ENCODE results near the gene CNOT6L. TPM values are rescaled to one million over a fixed set of nuclear protein-coding genes. Genes with fewer than 3 reads are reported as not detected.

CNOT6L gene
- total RNA-seq, 1 donor, result 16.4 TPM

DNA sequence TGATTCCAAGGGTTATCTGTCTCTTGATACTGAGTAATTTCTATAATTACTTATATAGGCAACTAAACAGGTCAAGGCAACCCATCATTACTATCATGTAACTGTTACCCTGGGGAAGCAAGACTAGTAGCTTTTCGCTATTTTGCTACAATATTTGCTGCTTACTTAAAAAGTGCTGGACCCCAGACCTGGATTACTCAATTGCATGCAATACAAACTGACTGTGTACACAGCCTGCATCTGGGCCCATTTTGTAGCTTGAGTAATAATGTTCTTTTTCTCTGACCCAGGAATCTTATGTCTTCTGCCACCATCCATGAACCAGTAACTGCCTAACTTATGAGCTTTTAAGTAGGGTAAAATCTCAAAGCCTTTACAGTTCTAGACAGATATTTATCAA lies 53.4 kb downstream of the CNOT6L start:
- TF ChIP-seq, protein P1, sequence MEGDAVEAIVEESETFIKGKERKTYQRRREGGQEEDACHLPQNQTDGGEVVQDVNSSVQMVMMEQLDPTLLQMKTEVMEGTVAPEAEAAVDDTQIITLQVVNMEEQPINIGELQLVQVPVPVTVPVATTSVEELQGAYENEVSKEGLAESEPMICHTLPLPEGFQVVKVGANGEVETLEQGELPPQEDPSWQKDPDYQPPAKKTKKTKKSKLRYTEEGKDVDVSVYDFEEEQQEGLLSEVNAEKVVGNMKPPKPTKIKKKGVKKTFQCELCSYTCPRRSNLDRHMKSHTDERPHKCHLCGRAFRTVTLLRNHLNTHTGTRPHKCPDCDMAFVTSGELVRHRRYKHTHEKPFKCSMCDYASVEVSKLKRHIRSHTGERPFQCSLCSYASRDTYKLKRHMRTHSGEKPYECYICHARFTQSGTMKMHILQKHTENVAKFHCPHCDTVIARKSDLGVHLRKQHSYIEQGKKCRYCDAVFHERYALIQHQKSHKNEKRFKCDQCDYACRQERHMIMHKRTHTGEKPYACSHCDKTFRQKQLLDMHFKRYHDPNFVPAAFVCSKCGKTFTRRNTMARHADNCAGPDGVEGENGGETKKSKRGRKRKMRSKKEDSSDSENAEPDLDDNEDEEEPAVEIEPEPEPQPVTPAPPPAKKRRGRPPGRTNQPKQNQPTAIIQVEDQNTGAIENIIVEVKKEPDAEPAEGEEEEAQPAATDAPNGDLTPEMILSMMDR (IDR thresholded peaks at IDR 0.05; ENCODE audit: insufficient read depth, low read length), result no peak
- no peak overlapping the region for H3K4me3 ChIP-seq (ENCODE audit: low read depth, low read length)
- DNase-seq (ENCODE audit: low read depth), result no peak

DNA sequence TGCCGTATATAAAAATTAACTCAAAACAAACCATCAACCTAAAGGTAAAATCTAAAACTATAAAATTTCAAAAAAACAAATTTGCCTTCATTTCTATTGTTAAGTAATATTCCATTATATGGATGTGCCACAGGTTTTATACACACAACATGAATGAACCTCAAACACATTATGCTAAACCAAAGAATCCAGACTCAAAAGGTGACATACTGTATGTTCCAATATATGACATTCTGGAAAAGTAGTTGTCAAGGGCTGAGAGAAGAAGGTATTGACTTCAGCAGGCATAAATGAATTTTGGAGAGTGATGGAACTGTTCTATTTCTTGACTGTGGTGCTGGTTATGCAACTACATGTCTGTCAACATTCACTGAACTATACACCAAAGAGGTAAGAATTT lies 56.6 kb downstream of the CNOT6L start:
- TF ChIP-seq, protein P1 (IDR thresholded peaks at IDR 0.05; ENCODE audit: insufficient read depth, low read length), result no peak
- no peak overlapping the region for H3K4me3 ChIP-seq (ENCODE audit: low read depth, low read length)
- DNase-seq (ENCODE audit: low read depth), result no peak

DNA sequence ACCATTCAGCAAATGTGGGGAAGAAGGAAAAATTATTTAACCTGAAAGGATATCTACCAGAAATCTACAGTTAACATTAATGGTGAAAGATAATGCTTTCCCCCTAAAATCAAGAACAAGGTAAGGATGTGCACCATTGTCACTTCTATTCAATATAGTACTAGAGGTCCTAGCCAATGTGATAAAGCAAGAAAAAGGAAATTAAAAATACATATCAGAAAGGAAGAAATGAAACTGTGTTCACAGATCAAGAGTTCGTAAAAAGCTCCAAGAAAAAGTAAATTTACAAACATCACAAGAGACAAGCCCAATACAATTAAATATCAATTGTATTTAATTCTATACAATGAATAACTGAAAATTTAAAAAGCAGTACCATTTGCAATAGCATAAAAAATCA lies 57.6 kb downstream of the CNOT6L start:
- no peak for DNase-seq (ENCODE audit: low read depth)
- H3K4me3 ChIP-seq (ENCODE audit: low read depth, low read length), result no peak overlapping the region
- TF ChIP-seq, protein P1 (IDR thresholded peaks at IDR 0.05; ENCODE audit: insufficient read depth, low read length), result no peak

DNA sequence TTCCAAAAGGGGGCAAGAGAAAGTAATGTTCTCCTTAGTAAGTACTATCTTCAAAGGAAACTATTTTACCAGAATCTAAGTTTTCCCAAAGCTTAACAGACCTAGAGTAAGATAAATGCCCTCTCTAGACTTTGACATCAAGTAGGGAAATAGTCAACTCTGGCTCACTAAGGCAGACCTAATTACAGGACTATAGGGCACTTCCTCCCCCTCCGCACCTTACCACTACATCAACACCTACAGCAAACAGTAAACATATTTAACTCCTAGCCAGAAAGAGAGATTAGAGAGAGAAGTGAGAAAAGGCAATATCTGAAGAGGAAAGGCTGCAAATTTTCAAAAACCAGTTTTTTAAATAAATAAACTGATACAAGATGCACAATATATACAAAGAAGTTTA lies 60.4 kb downstream of the CNOT6L start:
- TF ChIP-seq, protein P1 (IDR thresholded peaks at IDR 0.05; ENCODE audit: insufficient read depth, low read length), result no peak
- no peak overlapping the region for H3K4me3 ChIP-seq (ENCODE audit: low read depth, low read length)
- DNase-seq (ENCODE audit: low read depth), result no peak

DNA sequence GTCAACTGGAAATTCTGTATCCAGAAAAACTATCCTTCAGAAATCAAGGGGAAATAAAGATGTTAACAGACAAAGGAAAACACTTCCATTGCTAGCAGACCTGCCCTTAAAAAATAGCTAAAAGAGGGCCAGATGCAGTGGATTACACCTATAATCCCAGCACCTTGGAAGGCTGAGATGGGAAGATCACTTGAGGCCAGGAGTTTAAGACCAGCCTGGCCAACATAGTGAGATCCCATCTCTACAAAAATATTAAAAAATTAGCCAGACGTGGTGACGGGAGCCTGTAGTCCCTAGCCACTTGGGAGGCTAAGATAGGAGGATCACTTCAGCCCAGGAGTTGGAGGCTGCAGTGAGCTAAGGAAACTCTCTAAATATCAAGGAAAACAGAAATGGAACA lies 67.4 kb downstream of the CNOT6L start:
- TF ChIP-seq, protein P1 (IDR thresholded peaks at IDR 0.05; ENCODE audit: insufficient read depth, low read length), result no peak
- no peak for DNase-seq (ENCODE audit: low read depth)
- H3K4me3 ChIP-seq (ENCODE audit: low read depth, low read length), result no peak overlapping the region

DNA sequence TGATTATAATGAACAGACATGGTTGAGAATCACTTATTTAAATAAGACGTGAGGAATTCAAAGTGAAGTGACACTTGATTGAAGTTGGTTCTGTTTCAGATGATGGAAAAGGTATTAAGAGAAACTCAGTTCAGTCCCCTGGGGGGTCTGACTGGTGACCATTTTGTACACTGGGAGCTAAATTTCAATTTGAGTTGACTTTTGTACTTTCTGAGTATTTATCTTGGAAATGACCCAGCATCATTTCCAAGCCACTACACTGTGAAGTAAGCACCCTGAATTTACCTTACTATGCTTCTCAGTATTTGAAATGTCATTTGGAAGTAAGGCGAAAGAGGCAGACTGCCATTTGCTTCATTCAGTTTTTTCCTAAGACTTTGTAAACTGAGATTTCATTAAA lies 73.4 kb downstream of the CNOT6L start:
- H3K4me3 ChIP-seq (ENCODE audit: low read depth, low read length), result no peak overlapping the region
- no peak for DNase-seq (ENCODE audit: low read depth)
- TF ChIP-seq, protein P1 (IDR thresholded peaks at IDR 0.05; ENCODE audit: insufficient read depth, low read length), result no peak

DNA sequence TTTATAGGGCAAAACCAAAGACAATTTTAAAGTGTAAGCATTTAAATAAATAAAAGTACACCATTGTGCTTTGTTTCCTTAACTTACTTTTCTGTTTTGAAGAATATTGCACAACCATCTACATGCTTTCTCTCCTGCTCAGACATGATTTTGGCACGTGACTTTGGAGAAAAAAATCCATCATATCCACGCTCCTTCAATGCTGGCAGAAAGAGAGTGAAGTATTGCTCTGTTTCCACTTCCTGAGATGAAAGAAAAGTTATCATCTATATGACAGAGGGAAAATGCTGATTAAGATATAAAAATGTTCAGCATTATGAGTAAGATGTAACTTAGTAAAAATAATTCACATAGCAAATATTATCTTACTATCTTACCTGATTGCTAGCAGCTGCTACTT lies 77.1 kb downstream of the CNOT6L start:
- peak; percentile 50 for DNase-seq (ENCODE audit: low read depth)
- H3K4me3 ChIP-seq (ENCODE audit: low read depth, low read length), result no peak overlapping the region
- TF ChIP-seq, protein P1 (IDR thresholded peaks at IDR 0.05; ENCODE audit: insufficient read depth, low read length), result no peak

Measured in fibroblast of the aortic adventitia (primary cell).